GM18873 (cell line): ENCODE results near the gene UPF1.

Experiments
- ATAC-seq: cut with Tn5 transposase; IDR thresholded peaks from one replicate; pipeline ENCODE4 v1.9.1; 2021; ENCODE audit warnings: mild to moderate bottlenecking, moderate library complexity, moderate number of reproducible peaks; ENCODE audit not compliant: unreplicated experiment, low FRiP score

The UPF1 gene

DNA sequence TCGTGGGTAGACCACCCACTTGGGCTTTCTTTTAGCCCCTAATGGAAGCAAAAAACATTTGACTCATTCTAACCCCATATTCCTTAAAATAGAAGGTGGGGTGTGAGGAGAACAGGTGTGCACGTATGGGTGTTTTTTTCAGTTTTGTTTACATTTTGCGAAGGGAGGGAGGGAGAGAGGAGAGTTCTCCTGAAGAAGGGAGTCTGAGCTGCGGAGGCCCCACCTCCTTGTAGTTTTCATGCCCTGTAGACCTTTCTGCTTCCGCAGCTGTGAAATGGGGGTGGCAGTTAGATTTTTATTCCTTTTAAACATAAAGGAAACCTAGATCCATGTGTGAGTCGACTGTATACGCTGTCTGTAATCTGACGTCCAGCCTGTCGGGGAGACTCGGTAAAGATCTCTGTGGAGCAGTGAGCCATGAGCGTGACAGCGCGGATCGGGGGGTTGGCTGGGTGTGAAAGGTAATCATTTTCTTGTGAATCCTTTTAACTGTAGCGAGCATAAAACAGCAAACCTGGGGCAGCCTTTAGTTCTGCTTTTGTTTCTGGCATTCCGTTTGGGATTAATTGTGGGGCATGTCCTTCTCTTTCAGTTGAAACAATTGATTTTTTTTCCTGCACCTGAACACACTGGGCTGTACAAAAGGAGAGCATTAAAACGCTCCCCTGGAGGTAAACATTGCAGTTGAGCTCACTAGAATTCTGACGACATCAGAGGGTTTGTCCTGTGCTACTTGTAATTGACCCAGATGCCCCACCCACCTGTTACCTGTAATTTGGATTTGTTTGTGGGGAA is 2.3 kb downstream of the UPF1 start:
- no peak for ATAC-seq

DNA sequence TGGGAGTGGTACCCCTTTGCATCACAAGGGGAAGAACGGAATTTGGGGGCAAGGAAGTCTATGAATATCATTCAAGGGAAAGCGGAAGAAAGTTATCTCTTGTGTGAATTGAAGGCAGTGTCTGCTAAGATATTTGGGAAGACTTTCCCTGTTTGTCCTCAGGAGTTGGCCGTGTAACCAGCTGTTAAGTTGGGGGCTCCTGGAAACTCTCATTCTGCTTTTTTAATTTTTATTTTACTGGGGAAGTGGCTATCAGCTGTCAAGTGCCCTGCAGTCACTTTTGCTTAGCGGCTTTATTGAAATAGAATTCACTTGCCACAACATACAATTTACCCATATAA is 2.9 kb downstream of the UPF1 start:
- ATAC-seq = no peak

DNA sequence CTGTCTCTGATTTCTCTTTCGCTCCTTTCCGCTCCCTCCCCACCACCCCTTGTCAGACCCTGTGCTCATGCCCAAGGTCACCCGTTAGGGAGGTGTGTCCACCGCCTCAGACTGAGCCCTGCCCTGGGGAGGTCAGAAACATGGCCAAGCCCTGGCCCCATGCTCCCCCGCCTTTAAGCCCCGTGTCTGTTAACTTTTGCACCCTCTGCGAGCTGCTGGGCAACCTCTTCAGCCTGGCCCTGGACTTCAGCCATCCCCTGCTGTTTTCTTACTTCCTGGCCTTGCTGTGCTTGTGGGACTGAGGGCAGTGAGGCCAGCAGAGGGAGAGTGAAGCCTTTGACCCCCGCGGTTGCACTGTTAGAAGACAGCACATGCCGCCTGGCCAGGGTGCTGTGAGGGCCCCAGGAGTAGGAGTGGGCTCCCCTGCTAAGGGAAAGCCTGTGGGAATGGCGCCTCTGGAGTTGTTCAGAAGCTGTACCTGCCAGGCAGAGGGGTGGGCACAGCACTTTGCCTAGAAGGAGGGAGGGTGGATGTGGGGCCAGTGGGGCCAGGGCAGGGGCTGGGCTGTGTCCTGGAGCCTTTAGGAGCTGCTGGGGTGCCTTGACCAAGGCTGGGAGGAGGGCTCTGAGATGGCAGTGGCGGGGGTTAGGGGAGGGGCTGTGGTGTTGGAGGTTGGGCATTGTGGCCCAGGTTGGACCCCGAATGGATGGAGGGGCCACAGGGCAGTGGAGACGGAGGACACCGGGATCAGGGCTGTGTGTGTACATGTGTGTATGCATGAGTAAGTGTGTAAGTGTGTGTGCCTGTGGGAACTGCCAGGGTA is 7.9 kb downstream of the UPF1 start:
- ATAC-seq = no peak

DNA sequence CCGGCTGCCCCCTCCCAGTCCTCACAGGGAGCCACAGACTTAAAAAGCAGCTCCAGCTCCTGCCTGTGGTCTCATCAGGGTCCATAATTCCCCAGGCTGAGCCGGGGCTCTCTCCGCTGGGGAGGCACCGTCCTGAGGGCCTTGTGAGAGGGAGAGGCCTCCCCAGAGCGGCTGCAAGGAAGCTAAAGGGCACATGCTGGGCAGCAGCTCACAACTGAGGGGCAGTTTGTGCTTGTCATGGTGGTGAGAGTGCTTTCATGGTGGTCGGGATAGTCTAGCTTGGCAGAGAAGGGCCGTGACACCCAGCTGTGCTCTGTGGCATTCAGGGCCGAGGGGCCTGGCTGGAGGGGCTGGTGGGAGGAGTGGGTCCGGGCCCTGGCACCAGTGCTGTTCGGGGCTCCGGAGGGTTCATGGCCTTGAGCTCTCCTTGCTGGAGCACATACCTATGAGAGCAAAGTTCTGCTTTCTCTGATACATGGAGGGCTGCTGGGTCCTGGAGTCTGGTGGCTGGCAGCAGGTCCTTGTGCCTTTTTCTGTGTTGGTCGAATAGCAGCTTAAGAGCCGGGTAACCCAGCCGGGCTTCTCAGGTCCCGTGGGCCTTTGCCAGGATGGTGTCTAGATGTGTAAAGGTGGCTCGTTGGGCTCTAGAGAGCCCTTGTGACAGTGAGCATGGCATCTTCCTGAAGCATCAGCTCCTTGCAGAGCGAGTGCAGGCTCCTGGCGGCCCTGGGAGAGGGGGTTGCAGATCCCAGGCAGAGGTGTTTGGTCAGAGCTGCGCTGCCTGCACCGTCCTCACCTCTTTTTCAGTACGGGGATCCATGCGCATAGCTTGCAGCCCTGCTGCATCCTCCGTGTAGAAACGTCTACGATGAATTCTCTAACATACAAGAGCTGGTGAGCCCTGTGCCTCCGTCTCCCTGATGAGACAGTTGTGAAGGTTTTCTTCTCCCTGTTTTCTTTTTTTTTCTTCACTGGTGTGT is 8.8 kb downstream of the UPF1 start:
- no peak for ATAC-seq

DNA sequence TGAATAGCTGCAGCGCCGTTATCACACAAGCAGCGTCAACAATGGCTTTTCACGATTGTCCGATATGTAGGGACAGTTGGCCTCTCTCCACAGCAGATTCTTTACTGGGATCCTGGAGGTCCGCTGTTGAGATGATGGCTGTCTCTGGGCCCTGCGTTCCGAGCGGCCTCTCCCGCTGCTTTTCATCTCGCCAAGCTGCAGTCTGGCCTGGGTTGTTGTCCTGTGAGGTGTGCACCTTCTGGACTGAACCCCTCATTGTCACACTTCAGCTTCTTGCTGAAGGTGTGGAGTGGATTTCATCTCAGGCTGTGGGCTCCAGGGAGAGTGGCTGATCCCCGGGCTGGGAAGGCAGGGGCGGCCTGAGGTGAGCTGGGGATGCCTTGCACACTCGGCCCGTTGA is 9.6 kb downstream of the UPF1 start:
- ATAC-seq = no peak

DNA sequence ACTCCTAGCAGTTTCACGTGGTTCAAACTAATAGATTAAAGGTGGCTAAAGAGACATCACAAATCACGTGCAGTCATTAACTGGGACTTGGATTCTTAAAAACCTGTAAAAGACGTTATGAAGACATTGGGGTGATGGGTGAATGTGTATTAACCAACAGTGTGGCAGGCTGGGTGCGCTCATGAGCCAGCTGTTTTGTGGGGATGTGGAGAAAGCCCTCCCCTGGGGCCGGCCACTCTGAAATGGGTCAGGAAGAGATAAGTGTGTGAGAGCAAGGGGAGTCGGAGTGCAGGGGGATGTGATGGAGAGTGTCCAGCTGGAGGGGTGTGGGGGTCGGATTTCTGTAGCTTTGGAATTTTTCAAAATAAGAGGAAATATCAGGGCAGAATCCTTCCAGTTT is 10.4 kb downstream of the UPF1 start:
- no peak for ATAC-seq

DNA sequence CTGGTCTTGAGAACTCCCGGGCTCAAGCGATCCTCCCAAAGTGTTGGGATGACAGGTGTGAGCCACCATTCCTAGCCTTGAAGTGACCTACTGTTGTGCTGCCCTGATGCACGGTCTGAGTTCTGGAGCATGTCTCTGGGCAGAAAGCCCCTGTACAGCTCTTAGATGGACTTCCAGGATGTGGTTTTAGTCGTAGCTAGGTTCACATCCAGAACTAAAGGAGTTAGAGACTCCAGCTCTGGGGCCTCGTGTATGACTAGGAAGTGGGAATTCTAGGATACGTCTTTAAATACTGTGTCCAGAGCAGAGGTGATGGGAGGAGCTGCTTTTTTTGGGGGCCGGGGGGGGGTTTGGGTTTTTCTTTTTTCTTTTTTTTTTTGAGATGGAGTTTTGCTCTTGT is 12.2 kb downstream of the UPF1 start:
- no peak for ATAC-seq

DNA sequence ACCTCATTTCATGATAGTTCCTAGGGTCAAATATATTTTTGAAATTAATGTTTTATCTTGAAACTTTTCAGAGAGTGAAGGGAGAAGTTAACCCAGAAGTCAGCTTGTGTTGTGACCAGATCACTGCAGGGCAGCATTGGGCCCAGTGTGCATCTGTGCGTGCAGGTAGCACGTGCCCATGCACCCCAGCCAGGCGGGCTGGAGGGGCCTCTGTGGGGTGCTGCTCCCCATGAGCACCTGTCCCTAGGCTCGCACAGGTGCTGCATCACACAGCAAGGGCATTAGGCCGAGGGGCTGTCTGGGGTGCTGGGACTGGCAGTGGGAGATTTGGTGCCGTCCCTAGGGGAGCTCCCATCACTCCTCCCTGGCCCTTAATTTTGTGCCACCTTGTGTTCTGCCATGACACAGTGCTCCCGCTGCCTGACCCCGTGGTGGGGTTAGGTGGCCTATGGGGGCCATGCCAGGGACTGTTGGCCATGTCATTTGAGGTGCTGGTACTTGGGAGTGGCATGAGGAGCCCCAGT is 13.1 kb downstream of the UPF1 start:
- ATAC-seq = no peak

DNA sequence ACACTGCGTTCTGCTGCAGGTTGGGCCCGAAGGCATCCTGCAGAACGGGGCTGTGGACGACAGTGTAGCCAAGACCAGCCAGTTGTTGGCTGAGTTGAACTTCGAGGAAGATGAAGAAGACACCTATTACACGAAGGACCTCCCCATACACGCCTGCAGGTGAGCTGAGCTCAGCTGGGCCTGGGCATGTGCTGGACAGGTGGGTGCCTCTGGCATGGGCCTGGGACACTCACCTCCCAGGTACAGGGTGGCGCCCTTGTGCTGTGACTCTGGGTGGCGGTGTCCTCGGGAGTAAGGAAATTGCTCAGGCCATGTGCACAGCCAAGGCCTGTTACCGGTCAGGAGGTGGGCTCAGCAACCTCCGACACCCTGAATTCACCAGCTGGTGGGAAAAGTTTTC is 14.2 kb downstream of the UPF1 start:
- ATAC-seq = no peak

DNA sequence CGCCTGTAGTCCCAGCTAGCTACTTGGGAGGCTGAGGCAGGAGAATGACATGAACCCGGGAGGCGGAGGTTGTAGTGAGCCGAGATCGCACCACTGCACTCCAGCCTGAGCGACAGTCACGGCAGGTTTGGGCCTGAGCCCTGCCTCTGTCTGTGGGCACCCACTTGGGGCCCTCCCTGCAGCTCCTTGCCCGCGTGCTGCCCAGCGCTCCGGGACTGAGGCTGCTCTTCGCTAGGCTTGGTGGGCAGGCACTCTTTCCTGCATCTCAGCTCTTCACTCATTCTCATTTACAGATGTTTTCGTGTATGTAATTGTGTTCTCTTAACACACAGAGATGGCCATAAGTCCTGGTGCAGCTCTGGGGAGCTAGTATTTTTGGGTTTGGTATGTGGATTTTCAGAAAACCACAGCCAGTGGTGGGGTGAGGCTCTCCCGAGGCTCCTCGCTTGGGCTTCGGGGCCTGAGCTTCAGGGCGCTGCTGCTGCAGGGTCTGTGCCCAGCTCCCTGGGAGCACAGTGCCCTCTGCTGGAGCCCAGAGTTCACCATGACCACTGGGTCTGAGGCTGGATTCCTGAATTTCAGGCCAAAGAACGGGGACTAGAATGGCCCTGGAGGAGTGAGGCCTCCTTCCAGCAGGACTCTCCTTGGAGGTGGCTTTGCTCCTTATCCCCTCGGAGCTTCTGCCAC is 15.2 kb downstream of the UPF1 start:
- ATAC-seq = no peak

DNA sequence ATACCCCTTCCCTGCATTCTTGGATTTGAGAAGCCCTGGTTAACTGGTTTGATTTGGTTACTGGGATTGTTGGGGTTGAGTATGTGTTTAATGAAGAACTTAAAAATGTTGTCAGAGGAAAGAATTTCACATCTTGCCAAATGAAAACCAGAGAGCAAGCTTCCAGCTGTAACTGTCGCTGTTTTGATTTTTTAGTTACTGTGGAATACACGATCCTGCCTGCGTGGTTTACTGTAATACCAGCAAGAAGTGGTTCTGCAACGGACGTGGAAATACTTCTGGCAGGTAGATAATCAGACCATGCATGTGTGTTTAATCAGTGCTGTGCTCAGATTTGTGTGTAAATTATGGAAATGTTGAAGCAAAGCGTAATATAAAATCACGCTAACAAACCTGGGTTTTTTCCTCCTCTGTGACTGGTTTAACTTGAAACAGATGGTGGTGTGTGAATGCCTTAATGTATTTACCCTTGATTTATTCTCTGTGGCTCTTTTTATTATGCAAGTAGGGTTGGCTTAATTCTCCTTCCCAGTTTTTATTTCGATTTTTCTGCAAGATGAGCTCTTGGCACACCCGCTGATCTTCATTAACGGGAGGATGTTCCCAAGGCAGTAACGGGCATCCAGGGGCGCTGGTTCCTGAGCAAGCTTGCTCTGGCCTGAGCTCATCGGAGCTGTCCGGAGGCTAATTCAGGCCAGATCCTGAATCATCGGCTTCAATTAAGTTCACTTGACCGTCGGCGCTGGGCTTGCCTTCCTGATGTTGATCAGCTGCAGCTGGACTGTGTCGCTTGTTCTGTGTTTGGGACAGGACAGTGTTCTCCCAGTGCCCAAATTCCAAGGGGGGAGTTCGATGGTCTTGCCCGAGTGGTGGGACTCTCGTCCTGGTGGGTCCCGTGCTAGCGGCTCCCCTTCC is 16.0 kb downstream of the UPF1 start:
- ATAC-seq = no peak

DNA sequence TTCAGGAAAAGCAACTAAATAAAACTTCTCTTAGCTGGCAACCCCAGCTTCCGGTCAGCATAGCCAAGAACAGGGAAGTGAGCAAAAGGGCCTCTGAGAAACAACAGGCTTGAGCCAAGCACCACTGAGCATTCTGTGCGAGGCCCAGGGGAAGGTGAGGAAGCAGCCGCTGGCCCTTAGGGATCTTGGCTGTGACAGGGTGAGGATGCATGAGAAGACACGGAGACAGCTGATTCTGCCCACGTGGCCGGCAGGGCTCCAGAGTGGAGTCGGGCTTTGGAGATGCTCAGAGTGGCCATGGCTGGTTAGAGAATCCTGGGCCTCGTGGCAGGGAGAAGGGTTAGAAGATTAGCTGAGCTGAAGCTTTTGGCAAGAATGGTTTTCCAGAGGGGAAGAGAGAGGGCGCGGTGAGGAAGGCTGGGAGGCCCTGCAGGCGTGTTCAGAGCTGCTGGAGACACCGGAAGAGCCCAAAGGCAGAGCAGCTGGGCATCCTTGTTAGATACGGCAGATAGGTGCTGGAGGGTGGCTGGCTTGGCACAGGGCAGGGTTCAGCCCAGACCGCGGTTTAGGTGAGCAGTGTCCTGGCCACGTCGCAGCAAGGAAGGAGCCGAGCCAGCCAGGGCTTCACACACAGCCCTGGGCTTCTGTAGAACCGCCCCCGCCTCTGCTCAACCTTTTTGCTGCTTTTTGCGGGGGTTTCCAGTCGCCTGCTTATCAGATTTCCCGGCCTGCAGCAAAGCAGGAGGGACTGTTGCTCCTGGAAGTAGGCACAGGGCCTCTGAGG is 17.3 kb downstream of the UPF1 start:
- ATAC-seq = no peak

DNA sequence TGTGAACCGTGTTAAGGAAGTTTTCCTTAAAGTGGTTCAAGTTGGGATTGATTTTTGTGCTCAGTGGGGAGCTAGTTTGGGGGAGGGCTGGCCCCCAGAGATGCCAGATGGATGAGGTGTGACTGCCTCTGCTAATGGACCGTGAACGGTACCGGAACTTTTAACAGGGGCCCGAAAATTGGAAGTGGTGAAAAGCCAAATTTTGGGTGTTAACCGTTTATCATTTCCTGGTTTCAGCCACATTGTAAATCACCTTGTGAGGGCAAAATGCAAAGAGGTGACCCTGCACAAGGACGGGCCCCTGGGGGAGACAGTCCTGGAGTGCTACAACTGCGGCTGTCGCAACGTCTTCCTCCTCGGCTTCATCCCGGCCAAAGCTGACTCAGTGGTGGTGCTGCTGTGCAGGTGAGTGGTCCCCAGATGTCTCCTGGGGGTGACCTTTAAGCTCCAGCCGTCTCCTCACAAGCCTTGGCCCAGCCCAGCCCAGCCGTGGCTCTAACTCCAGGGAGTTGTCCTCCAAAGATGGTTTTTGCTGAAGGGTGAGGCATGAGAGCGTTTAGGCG is 18.2 kb downstream of the UPF1 start:
- no peak for ATAC-seq

DNA sequence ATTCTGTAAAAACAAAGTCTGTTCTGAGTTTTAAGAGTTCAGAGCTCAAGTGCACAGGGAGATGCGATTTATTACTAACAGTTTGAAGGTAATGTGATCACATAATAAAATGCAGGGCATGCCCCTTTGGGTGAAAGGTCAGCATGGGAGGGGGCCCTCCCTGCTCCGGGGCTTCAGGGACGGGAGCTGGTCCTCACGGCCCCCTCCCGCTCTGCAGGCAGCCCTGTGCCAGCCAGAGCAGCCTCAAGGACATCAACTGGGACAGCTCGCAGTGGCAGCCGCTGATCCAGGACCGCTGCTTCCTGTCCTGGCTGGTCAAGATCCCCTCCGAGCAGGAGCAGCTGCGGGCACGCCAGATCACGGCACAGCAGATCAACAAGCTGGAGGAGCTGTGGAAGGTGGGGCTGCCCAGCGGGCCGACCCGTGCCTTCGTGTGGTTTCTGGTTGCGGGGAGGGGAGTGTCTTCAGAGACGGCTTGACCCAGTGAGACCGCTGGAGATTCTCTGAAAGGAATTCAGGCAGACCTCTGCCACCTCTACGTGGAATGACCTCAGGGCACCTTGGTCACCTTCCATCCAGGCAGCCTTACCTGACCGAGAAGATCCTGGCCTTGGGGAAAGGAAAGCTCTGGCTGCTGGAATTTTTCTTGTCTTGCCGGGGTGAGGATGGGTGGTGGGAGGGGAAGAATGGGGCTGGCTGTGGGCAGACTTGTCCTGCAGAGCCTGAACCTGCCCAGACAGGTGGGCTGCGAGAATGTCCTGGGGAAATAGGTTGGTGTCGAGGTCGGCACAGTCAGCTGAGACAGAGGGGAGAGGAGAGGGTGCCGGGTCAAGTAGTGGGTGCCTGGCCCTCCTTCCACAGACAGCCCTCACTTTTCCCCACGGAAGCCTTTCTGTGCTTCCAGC is 19.0 kb downstream of the UPF1 start:
- no peak for ATAC-seq

DNA sequence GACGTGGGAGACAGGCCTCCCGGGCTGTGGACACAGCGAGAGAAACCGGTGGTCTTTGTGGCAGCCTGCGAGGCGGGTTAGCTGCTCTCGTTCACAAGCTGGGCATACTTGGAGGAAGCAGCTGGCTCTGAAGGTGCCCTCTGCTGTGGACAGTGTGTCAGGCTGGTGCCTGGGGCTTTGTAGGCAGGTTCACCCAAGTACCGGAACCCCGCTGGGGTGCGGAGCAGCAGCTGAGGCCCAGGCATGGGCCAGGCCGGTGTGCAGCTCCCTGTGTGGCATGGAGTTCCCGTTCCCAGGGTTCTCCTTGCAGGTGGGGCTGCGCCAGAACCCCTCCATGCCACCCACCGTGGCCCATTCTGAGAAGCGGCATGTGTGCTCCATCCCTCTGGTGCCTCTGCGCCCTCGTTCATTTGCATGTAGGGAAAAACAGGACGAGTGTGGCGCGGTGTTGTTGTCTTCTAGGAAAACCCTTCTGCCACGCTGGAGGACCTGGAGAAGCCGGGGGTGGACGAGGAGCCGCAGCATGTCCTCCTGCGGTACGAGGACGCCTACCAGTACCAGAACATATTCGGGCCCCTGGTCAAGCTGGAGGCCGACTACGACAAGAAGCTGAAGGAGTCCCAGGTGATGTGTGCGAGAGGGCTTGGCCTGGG is 20.0 kb downstream of the UPF1 start:
- no peak for ATAC-seq

DNA sequence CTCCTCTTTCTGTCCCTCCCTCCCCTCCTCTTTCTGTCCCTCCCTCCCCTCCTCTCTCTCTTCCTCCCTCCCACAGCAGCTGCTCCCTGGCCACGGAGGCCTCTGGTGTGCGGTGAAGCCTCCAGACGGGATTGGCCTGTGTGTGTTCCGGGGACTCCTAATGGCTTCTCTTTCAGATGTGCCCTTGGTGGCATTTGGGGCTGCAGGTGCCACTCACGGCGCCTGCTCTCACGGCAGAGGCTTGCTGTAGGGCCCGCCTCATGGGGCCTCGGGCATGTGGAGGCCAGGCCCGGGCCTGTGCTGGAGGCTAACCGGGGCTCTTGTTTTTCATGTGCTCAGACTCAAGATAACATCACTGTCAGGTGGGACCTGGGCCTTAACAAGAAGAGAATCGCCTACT is 20.9 kb downstream of the UPF1 start:
- ATAC-seq = no peak
